Measurements from ENCODE around the gene OSBPL9.

OSBPL9 gene

GRCh38 chr1:51671527-51672325, 54.8 kb downstream of the OSBPL9 start:
- H3F3A ChIP-seq (ENCODE audit: insufficient read depth, low read length) = no peaks in the 10 kb centered on the region
- no peak overlapping the region for H2AFZ ChIP-seq (ENCODE audit: low read length)
- no peaks in the 10 kb centered on the region for H3K27me3 ChIP-seq (replicated peaks; ENCODE audit: insufficient read depth, low read length)
- H3K4me3 ChIP-seq (ENCODE audit: low read length) = no peak overlapping the region
- no peaks in the 10 kb centered on the region for H4K20me1 ChIP-seq (ENCODE audit: insufficient read depth, low read length)
- H3K9me3 ChIP-seq (replicated peaks; ENCODE audit: insufficient read depth, low read length) = no peaks in the 10 kb centered on the region
- no peak overlapping the region for H3K9ac ChIP-seq (ENCODE audit: low read length)
- DNase-seq = no peak
- H3K9me2 ChIP-seq (replicated peaks; ENCODE audit: insufficient read depth, low read length) = no peaks in the 10 kb centered on the region
- H3K4me2 ChIP-seq (ENCODE audit: low read depth, low read length) = no peak overlapping the region
- TF ChIP-seq EZH2 (optimal IDR thresholded peaks at IDR 0.05; ENCODE audit: low read depth, low read length) (no peak), CTCF (IDR thresholded peaks at IDR 0.05; ENCODE audit: low read length) (no peak), EZH2phosphoT487 (IDR thresholded peaks at IDR 0.05; ENCODE audit: low read length) (no peak)
- no peaks in the 10 kb centered on the region for H3K79me2 ChIP-seq (ENCODE audit: low read length)
- no peaks in the 10 kb centered on the region for H3K4me1 ChIP-seq (ENCODE audit: low read length)
- no peaks in the 10 kb centered on the region for H3K36me3 ChIP-seq (replicated peaks; ENCODE audit: insufficient read depth, low read length)
- no peak overlapping the region for H3K27ac ChIP-seq (ENCODE audit: low read length)

GRCh38 chr1:51673279-51673678, 56.4 kb downstream of the OSBPL9 start:
- Histone ChIP-seq H3K9me3 (replicated peaks; ENCODE audit: insufficient read depth, low read length) (no peaks in the 10 kb centered on the region), H3K9me2 (replicated peaks; ENCODE audit: insufficient read depth, low read length) (no peaks in the 10 kb centered on the region), H4K20me1 (ENCODE audit: insufficient read depth, low read length) (no peaks in the 10 kb centered on the region), H3K9ac (ENCODE audit: low read length) (no peak overlapping the region), H3K27ac (ENCODE audit: low read length) (no peak overlapping the region), H3K36me3 (replicated peaks; ENCODE audit: insufficient read depth, low read length) (no peaks in the 10 kb centered on the region), H3K79me2 (ENCODE audit: low read length) (no peaks in the 10 kb centered on the region), H3K4me2 (ENCODE audit: low read depth, low read length) (no peak overlapping the region), H3K27me3 (replicated peaks; ENCODE audit: insufficient read depth, low read length) (no peaks in the 10 kb centered on the region), H3K4me3 (ENCODE audit: low read length) (no peak overlapping the region), H2AFZ (ENCODE audit: low read length) (no peak overlapping the region), H3F3A (ENCODE audit: insufficient read depth, low read length) (no peaks in the 10 kb centered on the region), H3K4me1 (ENCODE audit: low read length) (no peaks in the 10 kb centered on the region; the same call in 1 of the 2 replicates)
- DNase-seq = no peak
- no peak for TF ChIP-seq EZH2 (optimal IDR thresholded peaks at IDR 0.05; ENCODE audit: low read depth, low read length)
- TF ChIP-seq CTCF (IDR thresholded peaks at IDR 0.05; ENCODE audit: low read length) = no peak
- no peak for TF ChIP-seq EZH2phosphoT487 (IDR thresholded peaks at IDR 0.05; ENCODE audit: low read length)

- H3K4me1 ChIP-seq (ENCODE audit: low read length) = peaks cover 12% of the 10 kb centered on the region
- no peaks in the 10 kb centered on the region for H3K9me2 ChIP-seq (replicated peaks; ENCODE audit: insufficient read depth, low read length)
- H3K9me3 ChIP-seq (replicated peaks; ENCODE audit: insufficient read depth, low read length) = no peaks in the 10 kb centered on the region
- DNase-seq = no peak
- H3K9ac ChIP-seq (ENCODE audit: low read length) = no peak overlapping the region
- no peak overlapping the region for H3K4me3 ChIP-seq (ENCODE audit: low read length)
- H3K27ac ChIP-seq (ENCODE audit: low read length) = no peak overlapping the region
- H3K79me2 ChIP-seq (ENCODE audit: low read length) = peaks cover 6% of the 10 kb centered on the region
- H3K27me3 ChIP-seq (replicated peaks; ENCODE audit: insufficient read depth, low read length) = no peaks in the 10 kb centered on the region
- no peaks in the 10 kb centered on the region for H4K20me1 ChIP-seq (ENCODE audit: insufficient read depth, low read length)
- no peak overlapping the region for H2AFZ ChIP-seq (ENCODE audit: low read length)
- no peaks in the 10 kb centered on the region for H3K36me3 ChIP-seq (replicated peaks; ENCODE audit: insufficient read depth, low read length)
- no peak overlapping the region for H3K4me2 ChIP-seq (ENCODE audit: low read depth, low read length)
- TF ChIP-seq EZH2 (optimal IDR thresholded peaks at IDR 0.05; ENCODE audit: low read depth, low read length) = no peak
- TF ChIP-seq EZH2phosphoT487 (IDR thresholded peaks at IDR 0.05; ENCODE audit: low read length) = no peak
- TF ChIP-seq CTCF (IDR thresholded peaks at IDR 0.05; ENCODE audit: low read length) = no peak
- peaks cover 9% of the 10 kb centered on the region; the same call in 1 of the 2 replicates for H3F3A ChIP-seq (ENCODE audit: insufficient read depth, low read length)
Observed at GRCh38 chr1:51675177-51675780, 58.4 kb downstream of the OSBPL9 start.

Data from MM.1S (cell line).